WTC11 (cell line): ENCODE measurements around the gene ATP13A2. TPM values are rescaled to one million over a fixed set of nuclear protein-coding genes. Genes with fewer than 3 reads are reported as not detected.

Source experiments
- ATAC-seq: fragments of 200-7000 bp; cut with Tn5 transposase; 2 replicates; pipeline ENCODE4 v1.10.0; 2021; ENCODE audit warnings: mild to moderate bottlenecking, moderate library complexity
- CTCF ChIA-PET: fragments of 300-600 bp; sonication (Branson Sonifier 250); formaldehyde crosslinking; loops from one replicate; lab custom pipeline; 2021; ENCODE audit warnings: antibody characterized with exemption; lab: Charles Lee
- POLR2A ChIA-PET: fragments of 350-600 bp; sonication (Branson Sonifier 250); formaldehyde crosslinking; loops from one replicate; lab custom pipeline; 2021; ENCODE audit warnings: antibody characterized with exemption; lab: Charles Lee
- DNase-seq: peaks from one replicate; pipeline ENCODE4 v3.0.0; 2021; ENCODE audit warnings: low spot score
- H3K27ac Mint-ChIP-seq: 2 replicates; pipeline ENCODE4 v1.8.0; 2021; ENCODE audit warnings: mixed read lengths
- H3K27me3 Mint-ChIP-seq: 2 replicates; pipeline ENCODE4 v1.8.0; 2021; ENCODE audit warnings: low read depth, mild to moderate bottlenecking, moderate library complexity, mixed read lengths
- H3K36me3 Mint-ChIP-seq: 2 replicates; pipeline ENCODE4 v1.8.0; 2021; ENCODE audit warnings: mixed read lengths
- H3K4me1 Mint-ChIP-seq: 2 replicates; pipeline ENCODE4 v1.8.0; 2022; ENCODE audit warnings: mixed read lengths
- H3K4me3 Mint-ChIP-seq: 2 replicates; pipeline ENCODE4 v1.8.0; 2021; ENCODE audit warnings: mild to moderate bottlenecking, moderate library complexity, mixed read lengths
- H3K9me3 Mint-ChIP-seq: 2 replicates; pipeline ENCODE4 v1.8.0; 2021; ENCODE audit warnings: mixed read lengths
- ATF1 ChIP-seq: sonication (generic); formaldehyde crosslinking; IDR thresholded peaks from 2 replicates; pipeline ENCODE4 v1.8.1; 2023; ENCODE audit warnings: mild to moderate bottlenecking, moderate library complexity, missing genetic modification reagents
- ATF2 ChIP-seq: sonication (generic); formaldehyde crosslinking; IDR thresholded peaks from 2 replicates; pipeline ENCODE4 v1.8.1; 2022; ENCODE audit warnings: low read depth, missing genetic modification reagents, borderline replicate concordance
- ATF3 ChIP-seq: sonication (generic); formaldehyde crosslinking; conservative IDR thresholded peaks from 2 replicates; pipeline ENCODE4 v1.8.1; 2022; ENCODE audit warnings: mild to moderate bottlenecking, missing genetic modification reagents
- ATF6 ChIP-seq: sonication (generic); formaldehyde crosslinking; IDR thresholded peaks from 2 replicates; pipeline ENCODE4 v1.8.1; 2023; ENCODE audit warnings: mild to moderate bottlenecking, missing genetic modification reagents
- CDX4 ChIP-seq: fragments of 250-450 bp; sonication (Bioruptor Pico); IDR thresholded peaks from 2 replicates; pipeline ENCODE4 v1.9.0; 2021; ENCODE audit warnings: moderate library complexity, mild to moderate bottlenecking, inconsistent platforms, borderline replicate concordance
- E2F4 ChIP-seq: sonication (generic); formaldehyde crosslinking; IDR thresholded peaks from 2 replicates; pipeline ENCODE4 v1.8.1; 2022; ENCODE audit warnings: low read depth, mild to moderate bottlenecking, moderate library complexity, missing genetic modification reagents, borderline replicate concordance
- E2F5 ChIP-seq: sonication (generic); formaldehyde crosslinking; IDR thresholded peaks from 2 replicates; pipeline ENCODE4 v1.8.1; 2022; ENCODE audit warnings: mild to moderate bottlenecking, moderate library complexity, missing genetic modification reagents
- EMX1 ChIP-seq: fragments of 250-450 bp; sonication (Bioruptor Pico); IDR thresholded peaks from 2 replicates; pipeline ENCODE4 v1.8.0; 2021; ENCODE audit warnings: mild to moderate bottlenecking
- FOXJ3 ChIP-seq: sonication (generic); formaldehyde crosslinking; IDR thresholded peaks from 2 replicates; pipeline ENCODE4 v1.9.0; 2021; ENCODE audit warnings: missing genetic modification reagents, mild to moderate bottlenecking, borderline replicate concordance
- GABPB1 ChIP-seq: sonication (generic); formaldehyde crosslinking; IDR thresholded peaks from 2 replicates; pipeline ENCODE4 v1.8.1; 2023; ENCODE audit warnings: mild to moderate bottlenecking, missing genetic modification reagents
- NFYB ChIP-seq: sonication (generic); formaldehyde crosslinking; conservative IDR thresholded peaks from 2 replicates; pipeline ENCODE4 v1.8.0; 2022; ENCODE audit warnings: low read depth, missing genetic modification reagents
- OVOL2 ChIP-seq: fragments of 250-450 bp; sonication (Bioruptor Pico); IDR thresholded peaks from 2 replicates; pipeline ENCODE4 v1.9.0; 2021; ENCODE audit warnings: mild to moderate bottlenecking, borderline replicate concordance
- PRRX2 ChIP-seq: fragments of 250-450 bp; sonication (Bioruptor Pico); IDR thresholded peaks from 2 replicates; pipeline ENCODE4 v1.8.0; 2021; ENCODE audit warnings: mild to moderate bottlenecking
- STAT6 ChIP-seq: sonication (generic); formaldehyde crosslinking; conservative IDR thresholded peaks from 2 replicates; pipeline ENCODE4 v1.8.1; 2023; ENCODE audit warnings: mild to moderate bottlenecking, low read depth, missing genetic modification reagents, moderate library complexity
- TEAD1 ChIP-seq: sonication (generic); formaldehyde crosslinking; IDR thresholded peaks from 2 replicates; pipeline ENCODE4 v1.8.0; 2022; ENCODE audit warnings: mild to moderate bottlenecking, missing genetic modification reagents
- TEAD4 ChIP-seq: sonication (generic); formaldehyde crosslinking; IDR thresholded peaks from 2 replicates; pipeline ENCODE4 v1.8.0; 2022; ENCODE audit warnings: mild to moderate bottlenecking, missing genetic modification reagents
- ZNF232 ChIP-seq: sonication (generic); formaldehyde crosslinking; IDR thresholded peaks from 2 replicates; pipeline ENCODE4 v1.8.0; 2022; ENCODE audit warnings: mild to moderate bottlenecking, missing genetic modification reagents
- total RNA-seq: library from RNA; stranded (reverse); gene quantifications from 3 replicates; pipeline ENCODE4 v1.2.3, GENCODE V29; 2021
- TF ChIP-seq, protein P1 (sequence below): fragments of 250-450 bp; sonication (Bioruptor Pico); IDR thresholded peaks from 2 replicates; pipeline ENCODE4 v1.9.0; 2021; ENCODE audit warnings: mild to moderate bottlenecking
- TF ChIP-seq, protein P2 (sequence below): sonication (generic); formaldehyde crosslinking; IDR thresholded peaks from 2 replicates; pipeline ENCODE4 v1.8.1; 2023; ENCODE audit warnings: mild to moderate bottlenecking, missing genetic modification reagents, moderate library complexity

Gene ATP13A2
- total RNA-seq, 1 experiment from 2014 or later, result 95.9 TPM

DNA sequence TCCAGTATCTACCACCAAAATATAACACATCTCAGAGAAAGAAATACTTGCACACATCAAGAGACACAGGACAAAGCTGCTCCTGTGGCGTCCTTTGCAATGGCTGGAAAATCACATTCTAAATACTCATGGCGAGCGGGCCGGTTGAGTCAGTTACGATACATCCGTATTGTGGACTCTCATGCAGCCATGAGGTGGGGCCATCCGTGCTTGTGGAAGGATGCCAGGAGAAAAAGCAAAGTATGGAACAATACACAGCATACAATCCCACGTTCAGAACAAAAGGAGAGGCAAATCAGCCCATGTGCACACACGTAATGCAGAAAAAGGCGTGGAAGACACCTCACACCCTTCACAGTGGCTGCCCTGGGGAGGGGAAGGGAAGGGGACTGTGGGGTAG is 13.1 kb downstream of the ATP13A2 start (continued):
- TF ChIP-seq PRRX2 (no peak), TEAD4 (CRISPR knock-in tag) (no peak), ATF6 (CRISPR knock-in tag) (no peak), ATF1 (CRISPR knock-in tag) (no peak)

GRCh38 chr1:16996845-16997244 is 14.9 kb downstream of the ATP13A2 start:
- ATAC-seq (no peak), DNase-seq (no peak)
- no peak overlapping the region for H3K4me3 Mint-ChIP-seq
- no peak overlapping the region for H3K27ac Mint-ChIP-seq
- H3K36me3 Mint-ChIP-seq, result peaks cover 10% of the 10 kb centered on the region
- no peaks in the 10 kb centered on the region for H3K4me1 Mint-ChIP-seq
- ChIA-PET POLR2A (interaction anchor here (0.6 kb wide), 1 partner anchor 11 kb away, joined by 8 read pairs; no protein-coding TSS in a partner anchor), CTCF (interaction anchor here (3.1 kb wide), 1 partner anchor 10 kb away, joined by 12 read pairs; no protein-coding TSS in a partner anchor)
- no peaks in the 10 kb centered on the region for H3K27me3 Mint-ChIP-seq
- TF ChIP-seq STAT6 (CRISPR knock-in tag) (no peak), CDX4 (no peak), ATF2 (CRISPR knock-in tag) (no peak), OVOL2 (CRISPR knock-in tag) (no peak), ATF6 (CRISPR knock-in tag) (no peak), ATF3 (CRISPR knock-in tag) (no peak), NFYB (CRISPR knock-in tag) (no peak)
- TF ChIP-seq, protein P1, sequence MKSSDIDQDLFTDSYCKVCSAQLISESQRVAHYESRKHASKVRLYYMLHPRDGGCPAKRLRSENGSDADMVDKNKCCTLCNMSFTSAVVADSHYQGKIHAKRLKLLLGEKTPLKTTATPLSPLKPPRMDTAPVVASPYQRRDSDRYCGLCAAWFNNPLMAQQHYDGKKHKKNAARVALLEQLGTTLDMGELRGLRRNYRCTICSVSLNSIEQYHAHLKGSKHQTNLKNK (CRISPR knock-in tag), result no peak
- no peaks in the 10 kb centered on the region for H3K9me3 Mint-ChIP-seq

- ATAC-seq (no peak), DNase-seq (no peak)
- Mint-ChIP-seq H3K4me3 (no peak overlapping the region), H3K27ac (no peak overlapping the region), H3K4me1 (no peaks in the 10 kb centered on the region), H3K36me3 (peaks cover 4% of the 10 kb centered on the region), H3K9me3 (no peaks in the 10 kb centered on the region), H3K27me3 (no peaks in the 10 kb centered on the region)
- TF ChIP-seq E2F4, result no peak
- no peak for TF ChIP-seq TEAD4 (CRISPR knock-in tag)
- TF ChIP-seq GABPB1 (CRISPR knock-in tag), result no peak
- no peak for TF ChIP-seq EMX1 (CRISPR knock-in tag)
- TF ChIP-seq E2F5 (CRISPR knock-in tag), result no peak
- no peak for TF ChIP-seq ZNF232 (CRISPR knock-in tag)
- TF ChIP-seq, protein P2, sequence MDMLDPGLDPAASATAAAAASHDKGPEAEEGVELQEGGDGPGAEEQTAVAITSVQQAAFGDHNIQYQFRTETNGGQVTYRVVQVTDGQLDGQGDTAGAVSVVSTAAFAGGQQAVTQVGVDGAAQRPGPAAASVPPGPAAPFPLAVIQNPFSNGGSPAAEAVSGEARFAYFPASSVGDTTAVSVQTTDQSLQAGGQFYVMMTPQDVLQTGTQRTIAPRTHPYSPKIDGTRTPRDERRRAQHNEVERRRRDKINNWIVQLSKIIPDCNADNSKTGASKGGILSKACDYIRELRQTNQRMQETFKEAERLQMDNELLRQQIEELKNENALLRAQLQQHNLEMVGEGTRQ (CRISPR knock-in tag), result no peak
- TF ChIP-seq FOXJ3 (CRISPR knock-in tag), result no peak
- TF ChIP-seq TEAD1 (CRISPR knock-in tag), result no peak
- POLR2A ChIA-PET, result interaction anchor here (0.6 kb wide), 1 partner anchor 14 kb away, joined by 6 read pairs; no protein-coding TSS in a partner anchor
- CTCF ChIA-PET, result interaction anchor here (1.4 kb wide), 1 partner anchor 42 kb away, joined by 4 read pairs; no protein-coding TSS in a partner anchor
Observed at GRCh38 chr1:16993521-16994038, 18.1 kb downstream of the ATP13A2 start.
